GM23338 (cell line): ENCODE results near the gene DLGAP5. TPM values are rescaled to one million over a fixed set of nuclear protein-coding genes. Genes with fewer than 3 reads are reported as not detected.

Experiments used
- ATAC-seq: fragments of 200-7000 bp; cut with Tn5 transposase; 3 replicates; pipeline ENCODE4 v1.9.1; 2020
- DNase-seq: peaks from one replicate; pipeline ENCODE4 v3.0.0-alpha.2; 2015; ENCODE audit warnings: low spot score
- H2AFZ ChIP-seq: fragments of 200-600 bp; sonication (generic); 2 replicates; pipeline ENCODE4 v1.8.0; 2016; ENCODE audit warnings: antibody characterized with exemption, mild to moderate bottlenecking, moderate library complexity
- H3F3A ChIP-seq: fragments of 200-600 bp; sonication (generic); replicated peaks from 2 replicates; pipeline ENCODE4 v1.8.0; 2017; ENCODE audit warnings: antibody characterized with exemption, mixed run types, low read depth
- H3K27ac ChIP-seq: fragments of 200-600 bp; sonication (generic); 2 replicates; pipeline ENCODE4 v1.6.1; 2016; ENCODE audit warnings: low read depth
- H3K27me3 ChIP-seq: fragments of 200-600 bp; sonication (generic); 2 replicates; pipeline ENCODE4 v1.8.0; 2016; ENCODE audit warnings: mild to moderate bottlenecking, mixed run types, moderate library complexity; ENCODE audit not compliant: insufficient read depth
- H3K36me3 ChIP-seq: fragments of 200-600 bp; sonication (generic); 2 replicates; pipeline ENCODE4 v1.8.0; 2016; ENCODE audit warnings: mild to moderate bottlenecking; ENCODE audit not compliant: insufficient read depth
- H3K4me1 ChIP-seq: fragments of 200-600 bp; sonication (generic); 2 replicates; pipeline ENCODE4 v1.8.0; 2016; ENCODE audit warnings: mild to moderate bottlenecking, moderate library complexity; ENCODE audit not compliant: insufficient read depth
- H3K4me2 ChIP-seq: fragments of 200-600 bp; sonication (generic); 2 replicates; pipeline ENCODE4 v1.7.1; 2017; ENCODE audit warnings: mixed run types
- H3K4me3 ChIP-seq: fragments of 200-600 bp; sonication (generic); 2 replicates; pipeline ENCODE4 v1.6.1; 2016; ENCODE audit warnings: mixed run types
- H3K79me2 ChIP-seq: fragments of 200-600 bp; sonication (generic); replicated peaks from 2 replicates; pipeline ENCODE4 v1.8.0; 2017; ENCODE audit warnings: mild to moderate bottlenecking; ENCODE audit not compliant: insufficient read depth
- H3K9me2 ChIP-seq: fragments of 200-600 bp; sonication (generic); 2 replicates; pipeline ENCODE4 v1.8.0; 2017; ENCODE audit not compliant: insufficient read depth
- H4K20me1 ChIP-seq: fragments of 200-600 bp; sonication (generic); replicated peaks from 2 replicates; pipeline ENCODE4 v1.8.0; 2017; ENCODE audit warnings: mild to moderate bottlenecking; ENCODE audit not compliant: insufficient read depth
- H3K27ac Mint-ChIP-seq: 2 replicates; pipeline ENCODE4 v1.8.0; 2020; ENCODE audit warnings: inconsistent platforms, mild to moderate bottlenecking, moderate library complexity, mixed read lengths
- H3K27me3 Mint-ChIP-seq: 3 replicates; pipeline ENCODE4 v1.8.0; 2022; ENCODE audit warnings: low read depth, mild to moderate bottlenecking, moderate library complexity, mixed read lengths, inconsistent platforms; ENCODE audit not compliant: insufficient read depth, poor library complexity
- H3K36me3 Mint-ChIP-seq: 3 replicates; pipeline ENCODE4 v1.8.0; 2021; ENCODE audit warnings: low read depth, mild to moderate bottlenecking, inconsistent platforms, moderate library complexity, mixed read lengths
- H3K4me1 Mint-ChIP-seq: 3 replicates; pipeline ENCODE4 v1.8.0; 2020; ENCODE audit warnings: mild to moderate bottlenecking, inconsistent platforms, mixed read lengths
- H3K4me3 Mint-ChIP-seq: 3 replicates; pipeline ENCODE4 v1.8.0; 2021; ENCODE audit warnings: moderate library complexity, mild to moderate bottlenecking, inconsistent platforms, mixed read lengths
- H3K9me3 Mint-ChIP-seq: 3 replicates; pipeline ENCODE4 v1.8.0; 2020; ENCODE audit warnings: moderate library complexity, mild to moderate bottlenecking, inconsistent platforms, mixed read lengths
- CREB1 ChIP-seq: fragments of 250-450 bp; sonication (Bioruptor Pico); IDR thresholded peaks from 2 replicates; pipeline ENCODE4 v1.5.0; 2020; ENCODE audit warnings: low read depth, mild to moderate bottlenecking, moderate library complexity
- CTCF ChIP-seq, 2 experiments: fragments of 200-600 bp in 1 of 2; sonication (generic) in 1 of 2; conservative IDR thresholded peaks; 2 replicates each; pipeline versions ENCODE4 v1.5.1 to v1.6.1; 2016 to 2017; ENCODE audit warnings: antibody characterized with exemption in 2 of 2, low read depth in 2 of 2, mild to moderate bottlenecking in 2 of 2, moderate library complexity in 1 of 2
- EZH2 ChIP-seq: fragments of 200-600 bp; sonication (generic); IDR thresholded peaks from one replicate; pipeline ENCODE4 v1.8.0; 2017; ENCODE audit warnings: antibody characterized with exemption, mild to moderate bottlenecking, low read depth; ENCODE audit not compliant: unreplicated experiment
- EZH2phosphoT487 ChIP-seq: fragments of 200-600 bp; sonication (generic); IDR thresholded peaks from one replicate; pipeline ENCODE4 v1.8.1; 2018; ENCODE audit warnings: antibody characterized with exemption; ENCODE audit not compliant: unreplicated experiment
- JUNB ChIP-seq: IDR thresholded peaks from one replicate; pipeline ENCODE4 v1.6.1; 2016; ENCODE audit warnings: antibody characterized with exemption; ENCODE audit not compliant: unreplicated experiment
- STAT1 ChIP-seq: IDR thresholded peaks from one replicate; pipeline ENCODE4 v1.6.1; 2016; ENCODE audit warnings: antibody characterized with exemption; ENCODE audit not compliant: unreplicated experiment
- ZNF114 ChIP-seq: fragments of 250-450 bp; sonication (Bioruptor Pico); IDR thresholded peaks from 2 replicates; pipeline ENCODE4 v1.5.0; 2020; ENCODE audit warnings: mild to moderate bottlenecking, moderate library complexity
- ZNF331 ChIP-seq: fragments of 250-450 bp; sonication (Bioruptor Pico); IDR thresholded peaks from 2 replicates; pipeline ENCODE4 v1.5.0; 2020; ENCODE audit warnings: low read depth, mild to moderate bottlenecking, moderate library complexity
- polyA plus RNA-seq: library from polyadenylated mRNA; unstranded; fragments of >200 nt; fragmentation: Nextera tagmentation; extraction: Ambion mirVana; gene quantifications from 2 replicates; pipeline ENCODE4 v1.2.1, GENCODE V29; 2016
- total RNA-seq: library from RNA; depleted of rRNA; stranded (reverse); fragments of >200 nt; shearing (Covaris generic); gene quantifications from 2 replicates; pipeline ENCODE4 v1.2.3, GENCODE V29; 2014
- TF ChIP-seq, protein P1 (sequence below): IDR thresholded peaks from one replicate; pipeline ENCODE4 v1.6.1; 2018; ENCODE audit warnings: antibody characterized with exemption; ENCODE audit not compliant: unreplicated experiment

The DLGAP5 gene
- total and polyA plus RNA-seq, 2 experiments from 2014 or later: 110 to 117 TPM

- Mint-ChIP-seq H3K4me1 (peaks cover 5% of the 10 kb centered on the region; the same call in 2 of the 3 replicates), H3K36me3 (no peaks in the 10 kb centered on the region), H3K27ac (no peak overlapping the region), H3K4me3 (no peak overlapping the region), H3K27me3 (peaks cover 5% of the 10 kb centered on the region), H3K9me3 (no peaks in the 10 kb centered on the region)
- Histone ChIP-seq H3K4me3 (no peak overlapping the region), H3K9me2 (no peaks in the 10 kb centered on the region), H3F3A (no peaks in the 10 kb centered on the region), H3K79me2 (no peaks in the 10 kb centered on the region), H4K20me1 (no peaks in the 10 kb centered on the region), H3K4me2 (no peak overlapping the region), H3K4me1 (no peaks in the 10 kb centered on the region), H3K36me3 (no peaks in the 10 kb centered on the region), H3K27ac (no peak overlapping the region), H3K27me3 (peaks cover 12% of the 10 kb centered on the region), H2AFZ (peak overlapping the region; percentile 63; the same call in 1 of the 2 replicates)
- DNase-seq (no peak), ATAC-seq (no peak; the same call in 2 of the 3 replicates)
- TF ChIP-seq EZH2 (no peak), ZNF331 (no peak), JUNB (no peak), STAT1 (no peak), CTCF (conservative IDR thresholded peaks at IDR 0.05; ENCODE audit: low read depth in 2 of 2) (no peak), EZH2phosphoT487 (no peak), ZNF114 (no peak)
- TF ChIP-seq, protein P1, sequence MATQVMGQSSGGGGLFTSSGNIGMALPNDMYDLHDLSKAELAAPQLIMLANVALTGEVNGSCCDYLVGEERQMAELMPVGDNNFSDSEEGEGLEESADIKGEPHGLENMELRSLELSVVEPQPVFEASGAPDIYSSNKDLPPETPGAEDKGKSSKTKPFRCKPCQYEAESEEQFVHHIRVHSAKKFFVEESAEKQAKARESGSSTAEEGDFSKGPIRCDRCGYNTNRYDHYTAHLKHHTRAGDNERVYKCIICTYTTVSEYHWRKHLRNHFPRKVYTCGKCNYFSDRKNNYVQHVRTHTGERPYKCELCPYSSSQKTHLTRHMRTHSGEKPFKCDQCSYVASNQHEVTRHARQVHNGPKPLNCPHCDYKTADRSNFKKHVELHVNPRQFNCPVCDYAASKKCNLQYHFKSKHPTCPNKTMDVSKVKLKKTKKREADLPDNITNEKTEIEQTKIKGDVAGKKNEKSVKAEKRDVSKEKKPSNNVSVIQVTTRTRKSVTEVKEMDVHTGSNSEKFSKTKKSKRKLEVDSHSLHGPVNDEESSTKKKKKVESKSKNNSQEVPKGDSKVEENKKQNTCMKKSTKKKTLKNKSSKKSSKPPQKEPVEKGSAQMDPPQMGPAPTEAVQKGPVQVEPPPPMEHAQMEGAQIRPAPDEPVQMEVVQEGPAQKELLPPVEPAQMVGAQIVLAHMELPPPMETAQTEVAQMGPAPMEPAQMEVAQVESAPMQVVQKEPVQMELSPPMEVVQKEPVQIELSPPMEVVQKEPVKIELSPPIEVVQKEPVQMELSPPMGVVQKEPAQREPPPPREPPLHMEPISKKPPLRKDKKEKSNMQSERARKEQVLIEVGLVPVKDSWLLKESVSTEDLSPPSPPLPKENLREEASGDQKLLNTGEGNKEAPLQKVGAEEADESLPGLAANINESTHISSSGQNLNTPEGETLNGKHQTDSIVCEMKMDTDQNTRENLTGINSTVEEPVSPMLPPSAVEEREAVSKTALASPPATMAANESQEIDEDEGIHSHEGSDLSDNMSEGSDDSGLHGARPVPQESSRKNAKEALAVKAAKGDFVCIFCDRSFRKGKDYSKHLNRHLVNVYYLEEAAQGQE: no peak
Observed at GRCh38 chr14:55122440-55122986, 68.9 kb downstream of the DLGAP5 start.

DNA sequence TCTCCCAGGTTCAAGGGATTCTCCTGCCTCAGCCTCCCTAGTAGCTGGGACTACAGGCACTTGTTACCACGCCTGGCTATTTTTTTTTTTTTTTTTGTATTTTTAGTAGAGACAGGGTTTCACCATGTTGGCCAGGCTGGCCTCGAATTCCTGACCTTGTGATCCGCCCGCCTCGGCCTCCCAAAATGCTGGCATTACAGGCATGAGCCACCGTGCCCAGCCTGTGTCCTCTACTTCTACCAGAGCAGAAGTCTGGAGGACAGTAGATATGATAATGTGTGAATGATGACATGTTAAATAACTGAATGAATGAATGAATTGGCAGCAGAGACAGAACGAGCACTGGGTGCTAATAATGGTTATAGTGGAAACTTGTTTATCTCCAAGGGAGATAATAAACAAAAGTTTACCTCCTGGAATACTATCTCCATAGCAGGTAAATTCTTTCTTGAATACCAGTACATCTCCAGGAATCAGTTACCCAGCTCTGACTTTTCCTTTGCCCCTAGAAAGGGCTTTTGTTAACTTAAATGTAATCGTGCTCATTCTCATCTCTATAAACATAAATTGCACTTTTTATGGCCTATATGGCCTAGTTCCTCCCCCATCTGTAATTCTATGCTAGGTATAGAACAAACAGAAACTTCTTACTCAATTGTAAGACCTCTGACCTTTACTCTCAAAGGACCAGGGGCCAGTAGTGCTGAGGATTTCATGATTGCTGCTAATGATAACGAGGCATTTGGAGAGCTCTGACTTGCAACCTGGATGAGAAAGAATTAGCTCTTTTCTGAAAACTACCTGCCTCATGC is 69.6 kb downstream of the DLGAP5 start:
- no peak for DNase-seq
- no peaks in the 10 kb centered on the region for H3K9me2 ChIP-seq
- no peak overlapping the region for H3K27ac ChIP-seq
- H4K20me1 ChIP-seq: no peaks in the 10 kb centered on the region
- H3K27me3 Mint-ChIP-seq: peaks cover 5% of the 10 kb centered on the region
- no peaks in the 10 kb centered on the region for H3K36me3 ChIP-seq
- no peak for ATAC-seq
- H3K4me1 Mint-ChIP-seq: peaks cover 5% of the 10 kb centered on the region; the same call in 2 of the 3 replicates
- peaks cover 6% of the 10 kb centered on the region for H3K27me3 ChIP-seq
- H3K4me3 Mint-ChIP-seq: no peak overlapping the region
- H3F3A ChIP-seq: no peaks in the 10 kb centered on the region
- H3K4me3 ChIP-seq: no peak overlapping the region
- H3K36me3 Mint-ChIP-seq: no peaks in the 10 kb centered on the region
- H3K27ac Mint-ChIP-seq: no peak overlapping the region
- H3K4me2 ChIP-seq: no peak overlapping the region
- H3K79me2 ChIP-seq: no peaks in the 10 kb centered on the region
- H3K9me3 Mint-ChIP-seq: no peaks in the 10 kb centered on the region
- H3K4me1 ChIP-seq: no peaks in the 10 kb centered on the region
- no peak overlapping the region for H2AFZ ChIP-seq
- no peak for TF ChIP-seq CREB1 (CRISPR knock-in tag)
